B cell (primary cell): ENCODE results near the gene RPL7A.

Experiments
- CTCF ChIP-seq: fragments of 200-600 bp; IDR thresholded peaks from one replicate; pipeline ENCODE4 v1.8.0; 2022; ENCODE audit warnings: antibody characterized with exemption, mild to moderate bottlenecking
- EZH2 ChIP-seq: IDR thresholded peaks from 2 replicates; pipeline ENCODE4 v1.6.1; 2012; ENCODE audit warnings: borderline replicate concordance, low read depth, mild to moderate bottlenecking, moderate library complexity, low read length; ENCODE audit not compliant: insufficient read depth, poor library complexity, severe bottlenecking

DNA sequence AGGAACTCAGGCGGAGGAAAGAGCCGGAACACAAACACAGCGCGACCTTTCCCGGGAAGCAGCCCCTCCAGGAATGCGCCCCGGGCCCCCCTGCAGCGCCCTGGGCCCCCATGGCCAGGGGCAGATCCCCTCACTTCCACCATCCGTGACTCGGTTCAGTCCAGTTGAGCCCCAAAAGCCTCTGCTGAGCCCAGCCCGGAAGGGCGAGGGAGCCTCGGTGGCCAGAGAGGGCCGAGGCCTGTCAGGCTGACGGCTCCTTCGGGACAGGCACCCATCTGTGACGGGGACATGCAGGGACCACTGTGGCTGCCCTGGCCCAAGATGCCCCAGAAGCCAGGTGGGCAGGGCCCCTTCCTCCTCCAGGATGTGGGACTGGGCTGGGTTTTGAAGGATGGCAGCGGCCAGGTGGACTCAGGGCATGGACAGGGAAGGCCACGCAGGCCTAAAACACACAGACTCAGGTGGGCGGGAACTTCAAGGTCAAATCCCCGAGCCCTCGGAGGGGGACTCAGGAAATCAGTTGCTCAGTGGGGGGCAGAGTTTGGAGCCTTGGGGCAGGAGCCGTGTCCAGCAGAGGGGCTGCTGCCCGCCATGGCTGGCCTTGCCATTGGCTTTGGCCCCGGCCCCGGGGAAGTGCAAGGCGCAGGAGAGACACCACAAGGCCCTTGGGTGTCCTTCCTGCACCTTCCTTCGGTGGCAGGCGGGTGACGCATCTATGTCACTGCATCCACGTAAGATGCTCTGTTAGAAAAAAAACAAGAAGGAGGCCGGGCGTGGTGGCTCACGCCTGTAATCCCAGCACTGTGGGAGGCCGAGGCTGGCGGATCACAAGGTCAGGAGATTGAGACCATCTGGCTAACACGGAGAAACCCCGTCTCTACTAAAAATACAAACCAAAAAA, 43.3 kb upstream of the RPL7A start:
- TF ChIP-seq CTCF (no peak), EZH2 (no peak)
